ENCODE results near the gene SYDE2.
A peak's percentile ranks its signal among the peaks of the same experiment; 100 is the strongest.
"Not testable (repeated sequence)": the region's sequence is repeated elsewhere in the genome, so short reads cannot be mapped to it uniquely, and the experiment has no call there.

Gene SYDE2

GRCh38 chr1:85200463-85201339, at the start of gene SYDE2:
SYDE2 (minus strand) TSS chr1:85201016; CDS start chr1:85200996, 20 bp downstream.
- peak; percentile 37 to 57 for DNase-seq (ENCODE audit: low read depth in 2 of 2)

GRCh38 chr1:85249042-85249441, 48.2 kb upstream of the SYDE2 start:
- DNase-seq (ENCODE audit: low read depth in 2 of 2) = not testable (repeated sequence)

GRCh38 chr1:85245891-85246290, 45.1 kb upstream of the SYDE2 start:
- DNase-seq (ENCODE audit: low read depth in 2 of 2) = no peak

GRCh38 chr1:85245456-85245855, 44.6 kb upstream of the SYDE2 start:
- DNase-seq (ENCODE audit: low read depth in 2 of 2) = no peak

- no peak for DNase-seq (ENCODE audit: low read depth in 2 of 2)
Measured at GRCh38 chr1:85244271-85245061, 43.6 kb upstream of the SYDE2 start.

- DNase-seq (ENCODE audit: low read depth in 2 of 2) = no peak
Measured at GRCh38 chr1:85243372-85243771, 42.6 kb upstream of the SYDE2 start.

GRCh38 chr1:85240643-85241042, 39.8 kb upstream of the SYDE2 start:
- no peak for DNase-seq (ENCODE audit: low read depth in 2 of 2)

- no peak for DNase-seq (ENCODE audit: low read depth in 2 of 2)
Measured at GRCh38 chr1:85240174-85240601, 39.4 kb upstream of the SYDE2 start.

GRCh38 chr1:85237613-85238012, 36.8 kb upstream of the SYDE2 start:
- no peak for DNase-seq (ENCODE audit: low read depth in 2 of 2)

- DNase-seq (ENCODE audit: low read depth in 2 of 2) = no peak
Measured at GRCh38 chr1:85230305-85230977, 29.6 kb upstream of the SYDE2 start.

GRCh38 chr1:85229574-85230097, 28.8 kb upstream of the SYDE2 start:
- DNase-seq (ENCODE audit: low read depth in 2 of 2) = no peak

- DNase-seq (ENCODE audit: low read depth in 2 of 2) = no peak
Measured at GRCh38 chr1:85228972-85229371, 28.2 kb upstream of the SYDE2 start.

GRCh38 chr1:85225624-85226380, 25.0 kb upstream of the SYDE2 start:
- DNase-seq (ENCODE audit: low read depth in 2 of 2) = no peak

- DNase-seq (ENCODE audit: low read depth in 2 of 2) = no peak
Measured at GRCh38 chr1:85224734-85225623, 24.2 kb upstream of the SYDE2 start.

- no peak for DNase-seq (ENCODE audit: low read depth in 2 of 2)
Measured at GRCh38 chr1:85224295-85224694, 23.5 kb upstream of the SYDE2 start.

GRCh38 chr1:85223334-85223733, 22.5 kb upstream of the SYDE2 start:
- no peak for DNase-seq (ENCODE audit: low read depth in 2 of 2)

- DNase-seq (ENCODE audit: low read depth in 2 of 2) = no peak
Measured at GRCh38 chr1:85220756-85221201, 20.0 kb upstream of the SYDE2 start.

GRCh38 chr1:85219853-85220610, 19.2 kb upstream of the SYDE2 start:
- DNase-seq (ENCODE audit: low read depth in 2 of 2) = no peak

GRCh38 chr1:85216697-85217096, 15.9 kb upstream of the SYDE2 start:
- DNase-seq (ENCODE audit: low read depth in 2 of 2) = no peak
